Peyer's patch (tissue), 4 donors: ENCODE data around the gene PTPRQ.

Source experiments
- POLR2A ChIP-seq, 2 donors: fragments of 450-650 bp; IDR thresholded peaks; one replicate each; pipeline ENCODE4 v1.5.1; 2017; ENCODE audit warnings: antibody characterized with exemption in 2 of 2, mild to moderate bottlenecking in 2 of 2, moderate library complexity in 2 of 2
- TF ChIP-seq, protein P1 (sequence below), 6 experiments: fragments of 450-650 bp in 4 of 6; fragments of 200-600 bp in 2 of 6; sonication (generic) in 1 of 6; IDR thresholded peaks; one replicate each; pipeline ENCODE4 v1.5.1; 2017 to 2019; ENCODE audit warnings: antibody characterized with exemption in 6 of 6, mild to moderate bottlenecking in 3 of 6, moderate library complexity in 1 of 6

DNA sequence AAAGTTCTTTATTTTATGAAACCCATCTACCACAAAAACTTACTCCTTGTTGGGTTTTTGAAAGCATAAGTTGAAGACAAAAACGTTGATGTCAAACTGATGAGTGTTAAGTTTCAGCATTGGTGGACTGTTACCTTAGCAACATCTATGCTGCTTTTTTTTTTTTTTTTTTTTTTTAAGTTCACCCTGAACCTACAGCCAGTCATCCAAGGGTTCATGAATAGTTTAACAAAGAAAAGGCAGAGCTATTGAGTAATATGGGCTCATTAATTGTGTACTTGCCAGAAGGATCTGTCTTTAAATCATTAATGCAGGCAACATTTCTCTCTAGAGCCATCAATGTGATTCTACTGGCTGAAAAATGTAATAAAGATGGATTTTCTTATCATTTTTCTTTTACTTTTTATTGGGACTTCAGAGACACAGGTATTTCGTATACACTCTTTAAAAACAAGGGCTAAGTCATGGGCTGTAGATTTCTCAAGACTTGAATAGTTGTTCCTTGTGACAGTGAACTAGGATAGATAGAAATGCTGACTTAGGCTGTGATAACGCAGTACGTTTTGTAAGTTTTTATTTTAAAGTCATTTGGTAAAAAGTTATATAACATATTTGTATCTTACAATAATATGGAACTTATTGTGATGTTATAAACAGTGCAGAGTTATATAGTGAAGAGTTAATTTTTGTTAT lies at the start of gene PTPRQ:
- TF ChIP-seq, protein P1, sequence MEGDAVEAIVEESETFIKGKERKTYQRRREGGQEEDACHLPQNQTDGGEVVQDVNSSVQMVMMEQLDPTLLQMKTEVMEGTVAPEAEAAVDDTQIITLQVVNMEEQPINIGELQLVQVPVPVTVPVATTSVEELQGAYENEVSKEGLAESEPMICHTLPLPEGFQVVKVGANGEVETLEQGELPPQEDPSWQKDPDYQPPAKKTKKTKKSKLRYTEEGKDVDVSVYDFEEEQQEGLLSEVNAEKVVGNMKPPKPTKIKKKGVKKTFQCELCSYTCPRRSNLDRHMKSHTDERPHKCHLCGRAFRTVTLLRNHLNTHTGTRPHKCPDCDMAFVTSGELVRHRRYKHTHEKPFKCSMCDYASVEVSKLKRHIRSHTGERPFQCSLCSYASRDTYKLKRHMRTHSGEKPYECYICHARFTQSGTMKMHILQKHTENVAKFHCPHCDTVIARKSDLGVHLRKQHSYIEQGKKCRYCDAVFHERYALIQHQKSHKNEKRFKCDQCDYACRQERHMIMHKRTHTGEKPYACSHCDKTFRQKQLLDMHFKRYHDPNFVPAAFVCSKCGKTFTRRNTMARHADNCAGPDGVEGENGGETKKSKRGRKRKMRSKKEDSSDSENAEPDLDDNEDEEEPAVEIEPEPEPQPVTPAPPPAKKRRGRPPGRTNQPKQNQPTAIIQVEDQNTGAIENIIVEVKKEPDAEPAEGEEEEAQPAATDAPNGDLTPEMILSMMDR (IDR thresholded peaks at IDR 0.05), result no peak
- TF ChIP-seq POLR2A (IDR thresholded peaks at IDR 0.05), result no peak
